GM10248 (cell line): Measurements from ENCODE around the gene HPSE2.

Experiments used
- CTCF ChIA-PET: fragments of 300-600 bp; sonication (Branson Sonifier 250); formaldehyde crosslinking; extraction: SDS; loops from one replicate; lab custom pipeline; 2021; ENCODE audit warnings: antibody characterized with exemption; lab: Yijun Ruan, JAX
- POLR2A ChIA-PET: fragments of 350-650 bp; sonication (Branson Sonifier 250); formaldehyde crosslinking; extraction: SDS; loops from one replicate; lab custom pipeline; 2020; ENCODE audit warnings: antibody characterized with exemption; lab: Yijun Ruan, JAX
- DNase-seq: peaks from one replicate; pipeline ENCODE4 v3.0.0; 2012; ENCODE audit errors: extremely low spot score
- TF ChIP-seq, protein P1 (sequence below): IDR thresholded peaks from 2 replicates; pipeline ENCODE4 v1.5.1; 2012; ENCODE audit warnings: mild to moderate bottlenecking, low read depth; ENCODE audit errors: extremely low read depth, missing control alignments, control extremely low read depth

The HPSE2 gene

DNA sequence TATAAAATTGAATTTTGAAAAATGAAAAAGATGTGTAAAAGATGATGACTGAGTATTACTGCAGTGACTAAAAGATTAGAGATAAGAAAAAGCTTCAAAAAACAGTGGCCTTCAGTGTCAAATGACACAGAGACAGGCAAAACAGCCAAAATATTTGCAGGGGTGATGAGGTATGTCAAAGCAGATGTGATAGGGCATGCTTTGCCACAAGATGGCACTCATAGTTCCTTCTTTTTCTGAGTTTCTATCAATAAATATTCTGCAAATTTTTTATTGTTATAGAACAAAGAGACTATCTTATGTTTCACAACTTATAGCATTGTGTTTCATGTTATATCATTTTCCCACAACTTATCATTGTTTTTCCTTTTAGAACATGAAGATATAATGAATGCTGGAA is 444.8 kb downstream of the HPSE2 start:
- CTCF ChIA-PET = no interaction called here
- peak; percentile 22 for DNase-seq

DNA sequence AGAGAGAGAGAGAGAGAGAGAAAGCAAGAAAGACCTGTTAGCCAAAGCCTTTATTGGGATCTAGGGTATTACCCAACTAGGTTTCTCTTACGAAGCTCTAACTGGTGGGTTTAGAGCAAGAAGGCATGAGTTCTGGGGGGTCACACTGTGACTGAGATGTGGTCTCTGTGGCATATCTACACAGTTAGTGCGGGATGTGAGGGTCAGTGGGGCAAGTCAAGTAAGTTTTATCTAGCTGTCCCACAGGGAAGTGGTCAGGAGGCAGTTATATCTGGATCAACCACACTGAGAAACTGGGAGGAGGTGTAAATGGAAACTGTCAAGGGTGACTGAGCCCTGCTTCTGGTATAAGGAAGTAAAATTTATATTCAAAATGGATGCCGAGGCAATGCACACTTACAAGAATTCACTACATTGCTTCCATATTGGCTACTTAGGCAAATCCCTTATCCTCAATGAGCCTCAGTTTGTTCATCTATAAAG is 457.3 kb downstream of the HPSE2 start:
- CTCF ChIA-PET = interaction anchor here (1.3 to 2.1 kb wide), 2 partner anchors 10 to 11 kb away, joined by 4 to 5 read pairs; no protein-coding TSS in a partner anchor

More for the DNA sequence above, 444.8 kb downstream of the HPSE2 start:
- TF ChIP-seq, protein P1, sequence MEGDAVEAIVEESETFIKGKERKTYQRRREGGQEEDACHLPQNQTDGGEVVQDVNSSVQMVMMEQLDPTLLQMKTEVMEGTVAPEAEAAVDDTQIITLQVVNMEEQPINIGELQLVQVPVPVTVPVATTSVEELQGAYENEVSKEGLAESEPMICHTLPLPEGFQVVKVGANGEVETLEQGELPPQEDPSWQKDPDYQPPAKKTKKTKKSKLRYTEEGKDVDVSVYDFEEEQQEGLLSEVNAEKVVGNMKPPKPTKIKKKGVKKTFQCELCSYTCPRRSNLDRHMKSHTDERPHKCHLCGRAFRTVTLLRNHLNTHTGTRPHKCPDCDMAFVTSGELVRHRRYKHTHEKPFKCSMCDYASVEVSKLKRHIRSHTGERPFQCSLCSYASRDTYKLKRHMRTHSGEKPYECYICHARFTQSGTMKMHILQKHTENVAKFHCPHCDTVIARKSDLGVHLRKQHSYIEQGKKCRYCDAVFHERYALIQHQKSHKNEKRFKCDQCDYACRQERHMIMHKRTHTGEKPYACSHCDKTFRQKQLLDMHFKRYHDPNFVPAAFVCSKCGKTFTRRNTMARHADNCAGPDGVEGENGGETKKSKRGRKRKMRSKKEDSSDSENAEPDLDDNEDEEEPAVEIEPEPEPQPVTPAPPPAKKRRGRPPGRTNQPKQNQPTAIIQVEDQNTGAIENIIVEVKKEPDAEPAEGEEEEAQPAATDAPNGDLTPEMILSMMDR = no peak
- POLR2A ChIA-PET = no interaction called here

DNA sequence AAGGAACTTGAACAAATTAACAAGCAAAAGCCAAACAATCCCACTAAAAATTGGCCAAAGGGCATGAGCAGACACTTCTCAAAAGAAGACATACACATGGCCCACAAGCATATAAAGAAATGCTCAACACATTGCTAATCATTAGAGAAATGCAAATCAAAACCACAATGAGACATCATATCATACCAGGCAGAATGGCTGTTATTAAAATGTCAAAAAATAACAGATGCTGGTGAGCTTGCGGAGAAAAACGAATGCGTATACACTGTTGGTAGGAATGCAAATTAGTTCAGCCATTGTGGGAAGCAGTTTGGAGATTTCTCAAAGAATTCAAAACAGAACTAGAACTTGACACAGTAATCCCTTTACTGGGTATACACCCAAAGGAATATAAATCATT is 477.2 kb downstream of the HPSE2 start:
- DNase-seq = no peak
- CTCF ChIA-PET = interaction anchor here (0.7 kb wide), 1 partner anchor 31 kb away, joined by 3 read pairs; no protein-coding TSS in a partner anchor
- POLR2A ChIA-PET = no interaction called here
- TF ChIP-seq, protein P1 = no peak

More for the DNA sequence above, 457.3 kb downstream of the HPSE2 start:
- POLR2A ChIA-PET = no interaction called here
- no peak for DNase-seq
- TF ChIP-seq, protein P1 = no peak

DNA sequence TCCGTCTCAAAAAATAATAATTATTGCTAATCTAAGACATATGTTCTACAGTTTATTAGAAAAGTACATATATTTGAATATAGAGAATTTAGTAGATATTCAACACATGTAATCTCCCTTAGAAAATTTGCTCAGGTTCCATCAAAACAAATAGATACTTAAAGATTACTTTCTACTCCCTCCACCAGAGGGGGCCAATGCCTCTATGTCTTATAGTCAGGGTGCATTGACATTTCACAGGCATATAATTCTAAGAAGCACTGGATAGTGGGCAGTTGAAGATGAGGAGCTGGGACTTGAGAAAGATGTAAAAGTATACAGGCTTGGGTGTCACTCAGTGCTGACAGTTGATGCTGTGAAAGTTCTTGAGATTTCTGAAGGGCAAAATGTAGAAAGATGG is 487.4 kb downstream of the HPSE2 start:
- POLR2A ChIA-PET = no interaction called here
- TF ChIP-seq, protein P1 = peak; percentile 23
- CTCF ChIA-PET = interaction anchor here (1.5 to 2.2 kb wide), 3 partner anchors 284 to 499 kb away, joined by 3 to 8 read pairs (median 4); no protein-coding TSS in a partner anchor
- peak; percentile 15 for DNase-seq

DNA sequence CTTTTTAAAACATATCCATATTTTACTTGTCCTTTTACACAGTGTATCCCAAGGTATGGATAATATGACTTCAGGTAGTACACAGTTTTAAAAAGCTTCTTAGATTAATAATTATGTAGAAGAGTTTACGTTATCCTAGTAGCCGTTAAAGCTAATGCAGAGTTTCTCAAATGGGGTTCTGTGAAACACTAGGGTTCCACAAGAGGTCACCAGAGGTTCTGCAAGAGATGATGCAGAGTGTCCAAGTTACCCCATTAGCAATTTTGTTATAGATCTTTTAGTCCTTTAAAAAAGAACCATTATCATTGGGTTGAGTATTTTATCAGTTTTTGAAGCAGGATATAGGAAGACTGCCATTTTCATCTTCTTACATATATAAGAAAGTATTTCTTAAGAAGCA is 490.0 kb downstream of the HPSE2 start:
- ChIA-PET POLR2A (no interaction called here), CTCF (interaction anchor here (0.6 to 1.0 kb wide), 2 partner anchors 34 to 278 kb away, joined by 3 read pairs; no protein-coding TSS in a partner anchor)
- DNase-seq = no peak
- TF ChIP-seq, protein P1 = no peak

DNA sequence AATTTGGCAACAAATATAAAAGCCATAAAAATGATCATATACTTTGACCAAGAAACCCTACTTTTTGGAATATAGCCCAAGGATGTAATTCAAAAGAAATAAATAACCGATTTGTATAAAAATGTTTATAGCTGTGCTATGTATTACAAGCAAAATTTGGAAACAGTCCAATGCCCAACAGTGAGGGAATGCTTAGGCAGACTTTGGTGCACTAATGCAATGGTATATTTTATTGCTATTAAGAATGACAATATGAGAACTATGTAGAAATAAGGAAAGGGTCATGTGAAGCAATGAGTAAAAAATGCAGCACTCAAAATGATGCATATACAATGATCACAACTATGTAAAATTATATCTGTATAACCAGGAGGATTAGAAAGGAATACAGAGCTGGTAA is 515.1 kb downstream of the HPSE2 start:
- TF ChIP-seq, protein P1 = no peak
- POLR2A ChIA-PET = no interaction called here
- DNase-seq = no peak
- CTCF ChIA-PET = no interaction called here
